B cell (primary cell): ENCODE measurements around the gene MYB. TPM values are rescaled to one million over a fixed set of nuclear protein-coding genes. Genes with fewer than 3 reads are reported as not detected.

ENCODE experiments used
- ATAC-seq: fragments of 200-7000 bp; cut with Tn5 transposase; one replicate; pipeline ENCODE4 v1.10.0; 2021; ENCODE audit warnings: low read depth, mild to moderate bottlenecking, moderate number of reproducible peaks, moderate library complexity
- CTCF ChIA-PET: fragments of 350-600 bp; sonication (Branson Sonifier 250); formaldehyde crosslinking; loops from one replicate; lab custom pipeline; 2021; ENCODE audit warnings: antibody characterized with exemption, inconsistent platforms; lab: Charles Lee
- POLR2A ChIA-PET: fragments of 350-600 bp; sonication (Branson Sonifier 250); formaldehyde crosslinking; loops from one replicate; lab custom pipeline; 2021; ENCODE audit warnings: antibody characterized with exemption; lab: Charles Lee
- DNase-seq: peaks from one replicate; pipeline ENCODE4 v3.0.0; 2013
- H2AFZ ChIP-seq: 2 replicates; pipeline ENCODE4 v1.6.1; 2012; ENCODE audit warnings: mild to moderate bottlenecking, low read depth, low read length; ENCODE audit not compliant: insufficient read depth, poor library complexity, severe bottlenecking
- H3K27ac ChIP-seq, 2 donors: 1 replicate in 1 of 2; 2 replicates in 1 of 2; pipeline ENCODE4 v1.5.1; 2012 to 2013; ENCODE audit warnings: low read length in 2 of 2, mild to moderate bottlenecking in 2 of 2, moderate library complexity in 1 of 2
- H3K27me3 ChIP-seq, 4 experiments: fragments of 200-600 bp in 1 of 4; sonication (generic) in 1 of 4; replicated peaks in 1 of 4; 1 replicate in 2 of 4; 2 replicates in 2 of 4; pipeline versions ENCODE4 v1.6.1 to v1.7.0; 2013 to 2016; ENCODE audit warnings: low read length in 3 of 4, mild to moderate bottlenecking in 2 of 4, mixed read lengths in 1 of 4, moderate library complexity in 1 of 4; ENCODE audit not compliant: insufficient read depth in 4 of 4, control insufficient read depth in 3 of 4; ENCODE audit errors: control extremely low read depth in 1 of 4
- H3K36me3 ChIP-seq, 2 experiments: replicated peaks in 1 of 2; 1 replicate in 1 of 2; 2 replicates in 1 of 2; pipeline versions ENCODE4 v1.6.1 to v1.7.1; 2013; ENCODE audit warnings: low read length in 1 of 2; ENCODE audit not compliant: insufficient read depth in 2 of 2, control insufficient read depth in 1 of 2; ENCODE audit errors: control extremely low read depth in 1 of 2, extremely low read depth in 1 of 2
- H3K4me1 ChIP-seq, 2 donors: fragments of 200-600 bp in 1 of 2; sonication (generic) in 1 of 2; 1 replicate in 1 of 2; 2 replicates in 1 of 2; pipeline versions ENCODE4 v1.5.1 to v1.6.1; 2013 to 2017; ENCODE audit warnings: low read length in 2 of 2; ENCODE audit not compliant: control insufficient read depth in 2 of 2, insufficient read depth in 2 of 2
- H3K4me2 ChIP-seq: replicated peaks from 2 replicates; pipeline ENCODE3; 2012; ENCODE audit warnings: mild to moderate bottlenecking, low read depth, low read length; ENCODE audit not compliant: poor library complexity, severe bottlenecking
- H3K4me3 ChIP-seq, 5 experiments: fragments of 200-600 bp in 1 of 5; sonication (generic) in 1 of 5; 1 replicate in 3 of 5; 2 replicates in 2 of 5; pipeline versions ENCODE4 v1.5.1 to v1.7.0; 2011 to 2016; ENCODE audit warnings: low read length in 4 of 5, mild to moderate bottlenecking in 4 of 5, low read depth in 2 of 5, control low read depth in 1 of 5, moderate library complexity in 1 of 5; ENCODE audit not compliant: insufficient read depth in 1 of 5; ENCODE audit errors: control extremely low read depth in 1 of 5, extremely low read depth in 1 of 5
- H3K79me2 ChIP-seq: fragments of 200-600 bp; sonication (generic); one replicate; pipeline ENCODE4 v1.6.0; 2016; ENCODE audit warnings: low read length; ENCODE audit not compliant: control insufficient read depth, insufficient read depth
- H3K9ac ChIP-seq: fragments of 200-600 bp; sonication (generic); 2 replicates; pipeline ENCODE4 v1.6.1; 2017; ENCODE audit warnings: mild to moderate bottlenecking, low read length, moderate library complexity
- H3K9me3 ChIP-seq, 3 donors: one replicate each; pipeline versions ENCODE4 v1.6.1 to v1.7.1; 2013; ENCODE audit warnings: low read length in 2 of 3; ENCODE audit not compliant: control insufficient read depth in 2 of 3, insufficient read depth in 1 of 3; ENCODE audit errors: control extremely low read depth in 1 of 3
- H4K20me1 ChIP-seq: 2 replicates; pipeline ENCODE4 v1.6.0; 2012; ENCODE audit warnings: mild to moderate bottlenecking, low read length; ENCODE audit not compliant: insufficient read depth, control insufficient read depth, poor library complexity, severe bottlenecking
- H3K27ac Mint-ChIP-seq: one replicate; pipeline ENCODE4 v1.8.0; 2021; ENCODE audit warnings: mixed read lengths
- H3K27me3 Mint-ChIP-seq: one replicate; pipeline ENCODE4 v1.8.0; 2021; ENCODE audit warnings: mixed read lengths
- H3K4me1 Mint-ChIP-seq: one replicate; pipeline ENCODE4 v1.8.0; 2021; ENCODE audit warnings: mixed read lengths
- H3K4me3 Mint-ChIP-seq: one replicate; pipeline ENCODE4 v1.8.0; 2021; ENCODE audit warnings: mixed read lengths
- H3K9me3 Mint-ChIP-seq: one replicate; pipeline ENCODE4 v1.8.0; 2022; ENCODE audit warnings: mixed read lengths; ENCODE audit not compliant: insufficient read depth
- EZH2 ChIP-seq: IDR thresholded peaks from 2 replicates; pipeline ENCODE4 v1.6.1; 2012; ENCODE audit warnings: borderline replicate concordance, low read depth, mild to moderate bottlenecking, moderate library complexity, low read length; ENCODE audit not compliant: insufficient read depth, poor library complexity, severe bottlenecking
- WGBS: methylation state at CpG from one replicate; pipeline ENCODE4 v1.1.5; 2013; ENCODE audit warnings: missing lambda C conversion rate; ENCODE audit not compliant: insufficient coverage; 5-methylcytosine and 5-hydroxymethylcytosine counted together
- intact Hi-C: fragments of 100-400 bp; cut with micrococcal nuclease; formaldehyde crosslinking; loops from one replicate; pipeline ENCODE4 v1.10.0; 2022
- polyA plus RNA-seq: library from polyadenylated mRNA; depleted of rRNA; stranded (reverse); fragments of >200 nt; gene quantifications from 2 replicates; pipeline ENCODE4 v1.2.3, GENCODE V29; 2012
- total RNA-seq, 2 donors: library from RNA; stranded (reverse); fragments of 120-200 nt in 1 of 2; gene quantifications; 1 replicate in 1 of 2; 2 replicates in 1 of 2; pipeline versions ENCODE4 v1.2.3 to v1.2.4, GENCODE V29; 2013 to 2022
- TF ChIP-seq, protein P1 (sequence below): fragments of 200-600 bp; IDR thresholded peaks from one replicate; pipeline ENCODE4 v1.8.0; 2022; ENCODE audit warnings: antibody characterized with exemption, mild to moderate bottlenecking

MYB gene
- total and polyA plus RNA-seq, 2 donors (not counting 1 experiment from before 2014, with no cell fraction given), result 0.46 to 1.4 TPM

- no peaks in the 10 kb centered on the region for H3K79me2 ChIP-seq
- H3K4me2 ChIP-seq, result no peak overlapping the region
- DNase-seq, result no peak
- no peak overlapping the region for H3K4me3 ChIP-seq
- no peak overlapping the region for H3K9ac ChIP-seq
- H4K20me1 ChIP-seq, result no peaks in the 10 kb centered on the region
- intact Hi-C loops, result no loop called here
- no peaks in the 10 kb centered on the region for H3K9me3 Mint-ChIP-seq
- no peak overlapping the region for H3K27ac ChIP-seq
- H3K27ac Mint-ChIP-seq, result no peak overlapping the region
- H3K4me3 Mint-ChIP-seq, result no peak overlapping the region
- H2AFZ ChIP-seq, result no peak overlapping the region
- no peaks in the 10 kb centered on the region for H3K27me3 ChIP-seq
- ChIA-PET POLR2A (no interaction called here), CTCF (no interaction called here)
- H3K4me1 Mint-ChIP-seq, result peaks cover 4% of the 10 kb centered on the region
- WGBS, result no CpG with 5 or more reads among the region's 4 CpGs
- H3K9me3 ChIP-seq, result peaks cover 0 to 3% (median 0%) of the 10 kb centered on the region in 3 donors
- H3K4me1 ChIP-seq, result peaks cover 0 to under 1% of the 10 kb centered on the region in 2 donors
- no peaks in the 10 kb centered on the region for H3K27me3 Mint-ChIP-seq
- ATAC-seq, result no peak
- no peaks in the 10 kb centered on the region for H3K36me3 ChIP-seq
- TF ChIP-seq, protein P1, sequence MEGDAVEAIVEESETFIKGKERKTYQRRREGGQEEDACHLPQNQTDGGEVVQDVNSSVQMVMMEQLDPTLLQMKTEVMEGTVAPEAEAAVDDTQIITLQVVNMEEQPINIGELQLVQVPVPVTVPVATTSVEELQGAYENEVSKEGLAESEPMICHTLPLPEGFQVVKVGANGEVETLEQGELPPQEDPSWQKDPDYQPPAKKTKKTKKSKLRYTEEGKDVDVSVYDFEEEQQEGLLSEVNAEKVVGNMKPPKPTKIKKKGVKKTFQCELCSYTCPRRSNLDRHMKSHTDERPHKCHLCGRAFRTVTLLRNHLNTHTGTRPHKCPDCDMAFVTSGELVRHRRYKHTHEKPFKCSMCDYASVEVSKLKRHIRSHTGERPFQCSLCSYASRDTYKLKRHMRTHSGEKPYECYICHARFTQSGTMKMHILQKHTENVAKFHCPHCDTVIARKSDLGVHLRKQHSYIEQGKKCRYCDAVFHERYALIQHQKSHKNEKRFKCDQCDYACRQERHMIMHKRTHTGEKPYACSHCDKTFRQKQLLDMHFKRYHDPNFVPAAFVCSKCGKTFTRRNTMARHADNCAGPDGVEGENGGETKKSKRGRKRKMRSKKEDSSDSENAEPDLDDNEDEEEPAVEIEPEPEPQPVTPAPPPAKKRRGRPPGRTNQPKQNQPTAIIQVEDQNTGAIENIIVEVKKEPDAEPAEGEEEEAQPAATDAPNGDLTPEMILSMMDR, result no peak
- TF ChIP-seq EZH2, result no peak
Measured at GRCh38 chr6:135204951-135205350, 23.8 kb downstream of the MYB start.

GRCh38 chr6:135209803-135210202 lies 28.7 kb downstream of the MYB start:
- POLR2A ChIA-PET, result no interaction called here
- Mint-ChIP-seq H3K4me3 (peak overlapping the region; percentile 79), H3K9me3 (no peaks in the 10 kb centered on the region), H3K27me3 (no peaks in the 10 kb centered on the region), H3K27ac (peak overlapping the region; percentile 57), H3K4me1 (peaks cover 19% of the 10 kb centered on the region)
- Histone ChIP-seq H3K36me3 (no peaks in the 10 kb centered on the region), H3K27me3 (no peaks in the 10 kb centered on the region), H3K27ac (no peak overlapping the region), H3K4me2 (peak overlapping the region; percentile 61), H3K9ac (peak overlapping the region; percentile 40), H2AFZ (peak overlapping the region; percentile 75), H3K4me1 (peaks cover 5 to 6% of the 10 kb centered on the region in 2 donors), H4K20me1 (no peaks in the 10 kb centered on the region), H3K4me3 (peak overlapping the region; percentile 25 to 65 (median 43)), H3K79me2 (no peaks in the 10 kb centered on the region), H3K9me3 (peaks cover 0 to 3% (median 0%) of the 10 kb centered on the region in 3 donors)
- intact Hi-C loops, result no loop called here
- DNase-seq, result peak; percentile 45
- peak; percentile 41 for ATAC-seq
- no CpG with 5 or more reads among the region's 6 CpGs for WGBS
- CTCF ChIA-PET, result interaction anchor here (1.2 to 1.5 kb wide), 2 partner anchors 26 to 205 kb away, joined by 3 to 4 read pairs; no protein-coding TSS in a partner anchor
- TF ChIP-seq, protein P1, result no peak
- no peak for TF ChIP-seq EZH2
